Measurements from ENCODE around the gene CTIF.
A peak's percentile ranks its signal among the peaks of the same experiment; 100 is the strongest.

Gene CTIF

GRCh38 chr18:48547531-48547981 is 8.7 kb downstream of the CTIF start:
- Histone ChIP-seq H3K4ac (ENCODE audit: low read length) (no peak overlapping the region), H2BK5ac (ENCODE audit: low read length) (no peak overlapping the region), H3K18ac (ENCODE audit: low read length) (peak overlapping the region; percentile 78), H3K14ac (ENCODE audit: low read length) (no peak overlapping the region), H3K79me1 (ENCODE audit: low read depth, low read length) (no peaks in the 10 kb centered on the region), H3K27ac (replicated peaks; ENCODE audit: low read length) (no peak overlapping the region), H3K4me1 (ENCODE audit: control insufficient read depth in 2 of 2, insufficient read depth in 1 of 2, low read depth in 1 of 2, low read length in 2 of 2) (peaks cover 28 to 40% of the 10 kb centered on the region in 2 donors), H2BK15ac (ENCODE audit: low read length) (no peak overlapping the region), H3K4me2 (ENCODE audit: insufficient read depth, low read length, poor library complexity, severe bottlenecking) (no peak overlapping the region), H3K9me3 (replicated peaks in 1 of 2; ENCODE audit: control insufficient read depth in 2 of 2, insufficient read depth in 1 of 2, low read depth in 1 of 2, low read length in 2 of 2) (no peaks in the 10 kb centered on the region), H3K23ac (ENCODE audit: low read depth, low read length, poor library complexity) (no peak overlapping the region), H2AFZ (ENCODE audit: low read length) (no peak overlapping the region), H2BK12ac (ENCODE audit: low read length) (no peak overlapping the region), H3K27me3 (ENCODE audit: control insufficient read depth in 3 of 3, insufficient read depth in 3 of 3, low read depth in 1 of 3, low read length in 3 of 3) (no peaks in the 10 kb centered on the region), H4K91ac (ENCODE audit: low read depth, low read length, poor library complexity) (no peak overlapping the region), H3K9ac (ENCODE audit: low read depth, low read length, poor library complexity) (no peak overlapping the region), H2BK120ac (ENCODE audit: low read depth, low read length) (no peak overlapping the region), H3K4me3 (ENCODE audit: low read length in 2 of 2) (no peak overlapping the region), H2AK5ac (ENCODE audit: low read depth, low read length) (no peak overlapping the region), H4K8ac (ENCODE audit: low read depth, low read length) (no peak overlapping the region), H3K36me3 (replicated peaks in 1 of 2; ENCODE audit: control insufficient read depth in 2 of 2, insufficient read depth in 2 of 2, low read length in 2 of 2) (no peaks in the 10 kb centered on the region)
- no CpG with 5 or more reads among the region's 9 CpGs for WGBS, 2 donors (ENCODE audit: extremely low coverage in 2 of 2, insufficient read length in 2 of 2, insufficient replicate concordance in 1 of 2)
- no peak for DNase-seq (ENCODE audit: low spot score)

- H2BK120ac ChIP-seq (ENCODE audit: low read depth, low read length) = no peak overlapping the region
- H3K4ac ChIP-seq (ENCODE audit: low read length) = no peak overlapping the region
- no peak overlapping the region for H2AFZ ChIP-seq (ENCODE audit: low read length)
- no peaks in the 10 kb centered on the region for H3K27me3 ChIP-seq (ENCODE audit: control insufficient read depth in 3 of 3, insufficient read depth in 3 of 3, low read depth in 1 of 3, low read length in 3 of 3)
- H4K91ac ChIP-seq (ENCODE audit: low read depth, low read length, poor library complexity) = no peak overlapping the region
- H3K9me3 ChIP-seq (replicated peaks in 1 of 2; ENCODE audit: control insufficient read depth in 2 of 2, insufficient read depth in 1 of 2, low read depth in 1 of 2, low read length in 2 of 2) = no peaks in the 10 kb centered on the region
- H3K9ac ChIP-seq (ENCODE audit: low read depth, low read length, poor library complexity) = no peak overlapping the region
- no peak overlapping the region for H2BK15ac ChIP-seq (ENCODE audit: low read length)
- peaks cover 28 to 37% of the 10 kb centered on the region in 2 donors for H3K4me1 ChIP-seq (ENCODE audit: control insufficient read depth in 2 of 2, insufficient read depth in 1 of 2, low read depth in 1 of 2, low read length in 2 of 2)
- no peak overlapping the region for H3K14ac ChIP-seq (ENCODE audit: low read length)
- H2AK5ac ChIP-seq (ENCODE audit: low read depth, low read length) = no peak overlapping the region
- H4K8ac ChIP-seq (ENCODE audit: low read depth, low read length) = no peak overlapping the region
- H2BK5ac ChIP-seq (ENCODE audit: low read length) = no peak overlapping the region
- no peak overlapping the region for H3K4me2 ChIP-seq (ENCODE audit: insufficient read depth, low read length, poor library complexity, severe bottlenecking)
- DNase-seq (ENCODE audit: low spot score) = no peak
- H3K18ac ChIP-seq (ENCODE audit: low read length) = no peak overlapping the region
- H3K79me1 ChIP-seq (ENCODE audit: low read depth, low read length) = no peaks in the 10 kb centered on the region
- no peak overlapping the region for H3K4me3 ChIP-seq (ENCODE audit: low read length in 2 of 2)
- H2BK12ac ChIP-seq (ENCODE audit: low read length) = no peak overlapping the region
- no CpG with 5 or more reads among the region's 8 CpGs for WGBS, 2 donors (ENCODE audit: extremely low coverage in 2 of 2, insufficient read length in 2 of 2, insufficient replicate concordance in 1 of 2)
- H3K23ac ChIP-seq (ENCODE audit: low read depth, low read length, poor library complexity) = no peak overlapping the region
- H3K36me3 ChIP-seq (replicated peaks in 1 of 2; ENCODE audit: control insufficient read depth in 2 of 2, insufficient read depth in 2 of 2, low read length in 2 of 2) = no peaks in the 10 kb centered on the region
- no peak overlapping the region for H3K27ac ChIP-seq (replicated peaks; ENCODE audit: low read length)
Observed at GRCh38 chr18:48548011-48548771, 9.4 kb downstream of the CTIF start.

GRCh38 chr18:48548921-48549320 is 10.1 kb downstream of the CTIF start:
- H3K4me3 ChIP-seq (ENCODE audit: low read length in 2 of 2) = no peak overlapping the region
- no peak overlapping the region for H2BK120ac ChIP-seq (ENCODE audit: low read depth, low read length)
- no peak overlapping the region for H2BK15ac ChIP-seq (ENCODE audit: low read length)
- no peak overlapping the region for H2BK5ac ChIP-seq (ENCODE audit: low read length)
- no peak overlapping the region for H2AK5ac ChIP-seq (ENCODE audit: low read depth, low read length)
- H3K23ac ChIP-seq (ENCODE audit: low read depth, low read length, poor library complexity) = no peak overlapping the region
- no peak overlapping the region for H3K4ac ChIP-seq (ENCODE audit: low read length)
- no peaks in the 10 kb centered on the region for H3K36me3 ChIP-seq (replicated peaks in 1 of 2; ENCODE audit: control insufficient read depth in 2 of 2, insufficient read depth in 2 of 2, low read length in 2 of 2)
- WGBS, 2 donors (ENCODE audit: extremely low coverage in 2 of 2, insufficient read length in 2 of 2, insufficient replicate concordance in 1 of 2) = no CpG with 5 or more reads among the region's 4 CpGs
- no peak overlapping the region for H3K4me2 ChIP-seq (ENCODE audit: insufficient read depth, low read length, poor library complexity, severe bottlenecking)
- H3K27me3 ChIP-seq (ENCODE audit: control insufficient read depth in 3 of 3, insufficient read depth in 3 of 3, low read depth in 1 of 3, low read length in 3 of 3) = no peaks in the 10 kb centered on the region
- H3K9ac ChIP-seq (ENCODE audit: low read depth, low read length, poor library complexity) = no peak overlapping the region
- no peak overlapping the region for H2BK12ac ChIP-seq (ENCODE audit: low read length)
- no peak overlapping the region for H3K27ac ChIP-seq (replicated peaks; ENCODE audit: low read length)
- no peak overlapping the region for H3K14ac ChIP-seq (ENCODE audit: low read length)
- no peak overlapping the region for H2AFZ ChIP-seq (ENCODE audit: low read length)
- DNase-seq (ENCODE audit: low spot score) = no peak
- peaks cover 26 to 34% of the 10 kb centered on the region in 2 donors for H3K4me1 ChIP-seq (ENCODE audit: control insufficient read depth in 2 of 2, insufficient read depth in 1 of 2, low read depth in 1 of 2, low read length in 2 of 2)
- no peak overlapping the region for H3K18ac ChIP-seq (ENCODE audit: low read length)
- no peaks in the 10 kb centered on the region for H3K79me1 ChIP-seq (ENCODE audit: low read depth, low read length)
- no peak overlapping the region for H4K8ac ChIP-seq (ENCODE audit: low read depth, low read length)
- H3K9me3 ChIP-seq (replicated peaks in 1 of 2; ENCODE audit: control insufficient read depth in 2 of 2, insufficient read depth in 1 of 2, low read depth in 1 of 2, low read length in 2 of 2) = no peaks in the 10 kb centered on the region
- H4K91ac ChIP-seq (ENCODE audit: low read depth, low read length, poor library complexity) = no peak overlapping the region

GRCh38 chr18:48550101-48550729 is 11.4 kb downstream of the CTIF start:
- no peak overlapping the region for H3K4ac ChIP-seq (ENCODE audit: low read length)
- H2AK5ac ChIP-seq (ENCODE audit: low read depth, low read length) = no peak overlapping the region
- H3K79me1 ChIP-seq (ENCODE audit: low read depth, low read length) = no peaks in the 10 kb centered on the region
- no peak for DNase-seq (ENCODE audit: low spot score)
- H2BK5ac ChIP-seq (ENCODE audit: low read length) = no peak overlapping the region
- H3K4me3 ChIP-seq (ENCODE audit: low read length in 2 of 2) = no peak overlapping the region
- no peak overlapping the region for H4K8ac ChIP-seq (ENCODE audit: low read depth, low read length)
- no peak overlapping the region for H4K91ac ChIP-seq (ENCODE audit: low read depth, low read length, poor library complexity)
- no peak overlapping the region for H3K27ac ChIP-seq (replicated peaks; ENCODE audit: low read length)
- no peaks in the 10 kb centered on the region for H3K9me3 ChIP-seq (replicated peaks in 1 of 2; ENCODE audit: control insufficient read depth in 2 of 2, insufficient read depth in 1 of 2, low read depth in 1 of 2, low read length in 2 of 2)
- H2BK120ac ChIP-seq (ENCODE audit: low read depth, low read length) = no peak overlapping the region
- no peaks in the 10 kb centered on the region for H3K36me3 ChIP-seq (replicated peaks in 1 of 2; ENCODE audit: control insufficient read depth in 2 of 2, insufficient read depth in 2 of 2, low read length in 2 of 2)
- H2AFZ ChIP-seq (ENCODE audit: low read length) = no peak overlapping the region
- H3K27me3 ChIP-seq (ENCODE audit: control insufficient read depth in 3 of 3, insufficient read depth in 3 of 3, low read depth in 1 of 3, low read length in 3 of 3) = no peaks in the 10 kb centered on the region
- H2BK12ac ChIP-seq (ENCODE audit: low read length) = no peak overlapping the region
- H3K4me1 ChIP-seq (ENCODE audit: control insufficient read depth in 2 of 2, insufficient read depth in 1 of 2, low read depth in 1 of 2, low read length in 2 of 2) = peaks cover 23 to 29% of the 10 kb centered on the region in 2 donors
- no CpG with 5 or more reads among the region's 2 CpGs for WGBS, 2 donors (ENCODE audit: extremely low coverage in 2 of 2, insufficient read length in 2 of 2, insufficient replicate concordance in 1 of 2)
- H3K4me2 ChIP-seq (ENCODE audit: insufficient read depth, low read length, poor library complexity, severe bottlenecking) = no peak overlapping the region
- H3K23ac ChIP-seq (ENCODE audit: low read depth, low read length, poor library complexity) = no peak overlapping the region
- no peak overlapping the region for H2BK15ac ChIP-seq (ENCODE audit: low read length)
- H3K9ac ChIP-seq (ENCODE audit: low read depth, low read length, poor library complexity) = no peak overlapping the region
- H3K14ac ChIP-seq (ENCODE audit: low read length) = no peak overlapping the region
- H3K18ac ChIP-seq (ENCODE audit: low read length) = no peak overlapping the region
